ENCODE results near the gene SH2D5. TPM values are rescaled to one million over a fixed set of nuclear protein-coding genes. Genes with fewer than 3 reads are reported as not detected.

Gene SH2D5
- total RNA-seq, 1 experiment from 2014 or later: 8.3 TPM

- Histone ChIP-seq H3K36me3 (replicated peaks; ENCODE audit: control insufficient read depth, insufficient read depth, low read length) (0 out of 2 replicates have a peak, but pooled peaks cover under 1% of the 10 kb centered on the region), H3K27me3 (ENCODE audit: control insufficient read depth, insufficient read depth, low read length) (peaks cover 53% of the 10 kb centered on the region), H3K4me3 (ENCODE audit: insufficient read depth, low read depth, low read length) (peak overlapping the region; percentile 61)
- DNase-seq: peak; percentile 97
Measured at GRCh38 chr1:20732071-20732587, 374 bp downstream of the SH2D5 start.

GRCh38 chr1:20731057-20731991, 1.2 kb downstream of the SH2D5 start:
- DNase-seq: no peak
- peaks cover 53% of the 10 kb centered on the region for H3K27me3 ChIP-seq (ENCODE audit: control insufficient read depth, insufficient read depth, low read length)
- H3K4me3 ChIP-seq (ENCODE audit: insufficient read depth, low read depth, low read length): peak overlapping the region; percentile 61
- H3K36me3 ChIP-seq (replicated peaks; ENCODE audit: control insufficient read depth, insufficient read depth, low read length): no peaks in the 10 kb centered on the region

GRCh38 chr1:20730690-20731056, 1.8 kb downstream of the SH2D5 start:
- H3K4me3 ChIP-seq (ENCODE audit: insufficient read depth, low read depth, low read length): no peak overlapping the region
- no peak for DNase-seq
- peaks cover 53% of the 10 kb centered on the region for H3K27me3 ChIP-seq (ENCODE audit: control insufficient read depth, insufficient read depth, low read length)
- H3K36me3 ChIP-seq (replicated peaks; ENCODE audit: control insufficient read depth, insufficient read depth, low read length): no peaks in the 10 kb centered on the region

GRCh38 chr1:20729990-20730689, 2.4 kb downstream of the SH2D5 start:
- DNase-seq: peak; percentile 69
- Histone ChIP-seq H3K4me3 (ENCODE audit: insufficient read depth, low read depth, low read length) (peak overlapping the region; percentile 17; the same call in 1 of the 2 replicates), H3K36me3 (replicated peaks; ENCODE audit: control insufficient read depth, insufficient read depth, low read length) (no peaks in the 10 kb centered on the region), H3K27me3 (ENCODE audit: control insufficient read depth, insufficient read depth, low read length) (peaks cover 53% of the 10 kb centered on the region)

GRCh38 chr1:20729155-20729931, 3.2 kb downstream of the SH2D5 start:
- peak; percentile 60 for DNase-seq
- Histone ChIP-seq H3K27me3 (ENCODE audit: control insufficient read depth, insufficient read depth, low read length) (peaks cover 53% of the 10 kb centered on the region), H3K4me3 (ENCODE audit: insufficient read depth, low read depth, low read length) (no peak overlapping the region), H3K36me3 (replicated peaks; ENCODE audit: control insufficient read depth, insufficient read depth, low read length) (no peaks in the 10 kb centered on the region)

GRCh38 chr1:20728371-20729154, 3.9 kb downstream of the SH2D5 start:
- Histone ChIP-seq H3K4me3 (ENCODE audit: insufficient read depth, low read depth, low read length) (no peak overlapping the region), H3K27me3 (ENCODE audit: control insufficient read depth, insufficient read depth, low read length) (peaks cover 46% of the 10 kb centered on the region), H3K36me3 (replicated peaks; ENCODE audit: control insufficient read depth, insufficient read depth, low read length) (no peaks in the 10 kb centered on the region)
- peak; percentile 20 for DNase-seq

GRCh38 chr1:20727746-20728316, 4.7 kb downstream of the SH2D5 start:
- Histone ChIP-seq H3K36me3 (replicated peaks; ENCODE audit: control insufficient read depth, insufficient read depth, low read length) (no peaks in the 10 kb centered on the region), H3K27me3 (ENCODE audit: control insufficient read depth, insufficient read depth, low read length) (peaks cover 39% of the 10 kb centered on the region), H3K4me3 (ENCODE audit: insufficient read depth, low read depth, low read length) (no peak overlapping the region; the same call in 1 of the 2 replicates)
- DNase-seq: peak; percentile 88

- Histone ChIP-seq H3K27me3 (ENCODE audit: control insufficient read depth, insufficient read depth, low read length) (peaks cover 32% of the 10 kb centered on the region), H3K4me3 (ENCODE audit: insufficient read depth, low read depth, low read length) (no peak overlapping the region), H3K36me3 (replicated peaks; ENCODE audit: control insufficient read depth, insufficient read depth, low read length) (no peaks in the 10 kb centered on the region)
- peak; percentile 30 for DNase-seq
Measured at GRCh38 chr1:20726932-20727745, 5.4 kb downstream of the SH2D5 start.

- Histone ChIP-seq H3K4me3 (ENCODE audit: insufficient read depth, low read depth, low read length) (no peak overlapping the region), H3K36me3 (replicated peaks; ENCODE audit: control insufficient read depth, insufficient read depth, low read length) (no peaks in the 10 kb centered on the region), H3K27me3 (ENCODE audit: control insufficient read depth, insufficient read depth, low read length) (peaks cover 26% of the 10 kb centered on the region)
- DNase-seq: peak; percentile 46
Measured at GRCh38 chr1:20726118-20726911, 6.2 kb downstream of the SH2D5 start.

GRCh38 chr1:20725189-20726117, 7.0 kb downstream of the SH2D5 start:
- H3K4me3 ChIP-seq (ENCODE audit: insufficient read depth, low read depth, low read length): no peak overlapping the region
- peak; percentile 34 for DNase-seq

GRCh38 chr1:20724364-20725188, 7.9 kb downstream of the SH2D5 start:
- Histone ChIP-seq H3K36me3 (replicated peaks; ENCODE audit: control insufficient read depth, insufficient read depth, low read length) (no peaks in the 10 kb centered on the region), H3K27me3 (ENCODE audit: control insufficient read depth, insufficient read depth, low read length) (peaks cover 10% of the 10 kb centered on the region), H3K4me3 (ENCODE audit: insufficient read depth, low read depth, low read length) (no peak overlapping the region)
- DNase-seq: no peak

More at GRCh38 chr1:20725189-20726117, 7.0 kb downstream of the SH2D5 start:
- Histone ChIP-seq H3K36me3 (replicated peaks; ENCODE audit: control insufficient read depth, insufficient read depth, low read length) (no peaks in the 10 kb centered on the region), H3K27me3 (ENCODE audit: control insufficient read depth, insufficient read depth, low read length) (peaks cover 17% of the 10 kb centered on the region)
